ENCODE measurements around the gene IMPG1. TPM values are rescaled to one million over a fixed set of nuclear protein-coding genes. Genes with fewer than 3 reads are reported as not detected.

Gene IMPG1
- total and polyA plus RNA-seq, 2 donors (not counting 1 experiment from before 2014, with no cell fraction given), result not detected

DNA sequence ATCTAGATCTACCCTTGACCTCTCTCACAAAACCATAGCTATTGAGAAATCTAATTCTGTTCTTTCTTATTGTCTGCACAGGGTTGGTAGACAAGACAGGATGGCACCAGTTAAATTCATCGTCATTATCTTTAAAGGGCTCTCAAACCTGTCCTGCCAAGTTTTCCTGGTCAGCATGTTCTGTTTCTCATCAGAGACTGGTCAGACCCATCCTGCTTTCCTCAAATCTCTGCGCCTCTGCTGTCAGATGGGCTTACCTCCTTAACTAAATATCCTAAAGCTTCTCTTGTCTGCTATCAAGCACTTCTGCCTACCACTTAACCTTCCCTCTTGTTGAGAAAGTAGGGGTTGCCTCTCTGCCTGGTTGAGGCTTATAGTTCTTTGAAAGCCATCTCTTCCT lies 198.2 kb downstream of the IMPG1 start:
- no peaks in the 10 kb centered on the region for H4K20me1 ChIP-seq (ENCODE audit: control insufficient read depth, insufficient read depth, low read length, poor library complexity, severe bottlenecking)
- no peak overlapping the region for H3K27ac ChIP-seq (ENCODE audit: low read length in 2 of 2)
- CTCF ChIA-PET, result interaction anchor here (0.6 kb wide), 1 partner anchor 25 kb away, joined by 3 read pairs; no protein-coding TSS in a partner anchor
- Mint-ChIP-seq H3K4me1 (no peaks in the 10 kb centered on the region), H3K27me3 (no peaks in the 10 kb centered on the region), H3K4me3 (no peak overlapping the region), H3K9me3 (ENCODE audit: insufficient read depth) (no peaks in the 10 kb centered on the region), H3K27ac (no peak overlapping the region)
- no peaks in the 10 kb centered on the region for H3K79me2 ChIP-seq (ENCODE audit: control insufficient read depth, insufficient read depth, low read length)
- H3K27me3 ChIP-seq (replicated peaks in 1 of 4; ENCODE audit: control extremely low read depth in 1 of 4, control insufficient read depth in 3 of 4, insufficient read depth in 4 of 4, low read length in 3 of 4), result no peaks in the 10 kb centered on the region
- WGBS (ENCODE audit: insufficient coverage), result 100% methylated on average over 1 of the region's 2 CpGs
- ATAC-seq (ENCODE audit: low read depth) (no peak), DNase-seq (no peak)
- no peaks in the 10 kb centered on the region for H3K36me3 ChIP-seq (replicated peaks in 1 of 2; ENCODE audit: control extremely low read depth in 1 of 2, control insufficient read depth in 1 of 2, extremely low read depth in 1 of 2, insufficient read depth in 2 of 2, low read length in 1 of 2)
- intact Hi-C loops (cut with micrococcal nuclease), result no loop called here
- H3K4me1 ChIP-seq (ENCODE audit: control insufficient read depth in 2 of 2, insufficient read depth in 2 of 2, low read length in 2 of 2), result no peaks in the 10 kb centered on the region
- no peak for TF ChIP-seq CTCF (IDR thresholded peaks at IDR 0.05)
- TF ChIP-seq EZH2 (IDR thresholded peaks at IDR 0.05; ENCODE audit: borderline replicate concordance, insufficient read depth, low read depth, low read length, poor library complexity, severe bottlenecking), result no peak
- POLR2A ChIA-PET, result no interaction called here
- no peak overlapping the region for H2AFZ ChIP-seq (ENCODE audit: insufficient read depth, low read depth, low read length, poor library complexity, severe bottlenecking)
- no peak overlapping the region for H3K9ac ChIP-seq (ENCODE audit: low read length)
- no peak overlapping the region for H3K4me2 ChIP-seq (replicated peaks; ENCODE audit: low read depth, low read length, poor library complexity, severe bottlenecking)
- no peak overlapping the region for H3K4me3 ChIP-seq (ENCODE audit: control extremely low read depth in 1 of 5, extremely low read depth in 1 of 5, insufficient read depth in 1 of 5, low read depth in 2 of 5, low read length in 4 of 5)
- H3K9me3 ChIP-seq (ENCODE audit: control extremely low read depth in 1 of 3, control insufficient read depth in 2 of 3, insufficient read depth in 1 of 3, low read length in 2 of 3), result no peaks in the 10 kb centered on the region

Small RNAs within 50 kb of the gene (small RNA-seq; reads per million reads assigned to genes)
- gene RF00019 (ENCODE audit: insufficient read length, low read depth, low replicate concordance) (not detected), gene RNU6-248P (ENCODE audit: insufficient read length, low read depth, low replicate concordance) (not detected)
